Activated CD8-positive, alpha-beta memory T cell treated with anti-CD3 and anti-CD28 coated beads, Interleukin-2, amount 50 U/mL, for 48 hours (primary cell): Measurements from ENCODE around the gene SWAP70.
"Not testable (repeated sequence)": the region's sequence is repeated elsewhere in the genome, so short reads cannot be mapped to it uniquely, and the experiment has no call there.

ENCODE experiments used
- DNase-seq: peaks from one replicate; pipeline ENCODE4 v3.0.0-alpha.2; 2020

Gene SWAP70

DNA sequence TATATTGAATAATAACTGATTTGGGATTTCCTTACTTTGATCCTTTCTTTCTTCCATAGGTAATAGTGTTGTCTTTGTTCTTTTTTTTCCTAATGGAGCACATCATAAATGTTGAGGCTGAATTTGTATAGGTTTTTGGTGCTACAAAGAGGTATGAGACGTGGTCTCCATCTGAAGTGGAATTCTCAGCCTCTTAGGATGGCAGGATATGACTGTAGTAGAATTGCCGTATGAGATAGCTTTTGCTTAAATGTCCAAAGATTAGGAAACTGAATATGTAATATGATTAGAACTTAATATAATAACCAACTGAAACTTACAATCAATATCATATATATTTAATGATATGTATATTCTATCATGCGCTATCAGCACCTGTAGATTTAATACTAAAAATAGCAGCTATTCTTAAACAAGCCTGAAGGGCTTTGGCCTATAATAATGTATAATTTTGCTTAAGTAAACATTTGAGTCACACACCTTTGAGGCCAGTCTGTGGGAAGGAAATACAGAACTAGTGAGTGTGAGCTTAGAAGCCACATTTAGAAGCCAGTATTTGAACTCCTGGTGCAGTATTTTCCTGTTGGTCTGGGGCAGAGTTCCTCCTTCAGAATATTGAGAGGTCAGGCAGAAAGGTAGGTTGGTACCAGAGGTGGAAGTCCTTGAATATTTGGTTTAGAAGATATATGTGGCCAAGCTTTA is 62.6 kb downstream of the SWAP70 start:
- no peak for DNase-seq

DNA sequence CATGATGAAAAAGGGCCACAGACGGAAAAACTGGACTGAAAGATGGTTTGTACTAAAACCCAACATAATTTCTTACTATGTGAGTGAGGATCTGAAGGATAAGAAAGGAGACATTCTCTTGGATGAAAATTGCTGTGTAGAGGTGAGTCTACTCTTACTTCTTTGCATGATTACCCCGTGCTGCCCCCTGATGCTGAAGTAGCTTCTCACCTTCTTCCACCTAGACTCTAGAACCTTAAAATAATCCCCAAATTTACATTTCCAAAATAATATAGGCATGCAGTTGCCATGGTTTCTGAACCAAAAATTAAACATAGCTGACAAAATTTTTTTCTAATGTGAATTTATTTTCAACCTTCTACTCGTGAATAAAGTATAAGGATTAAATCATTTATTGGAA is 64.2 kb downstream of the SWAP70 start:
- no peak for DNase-seq

DNA sequence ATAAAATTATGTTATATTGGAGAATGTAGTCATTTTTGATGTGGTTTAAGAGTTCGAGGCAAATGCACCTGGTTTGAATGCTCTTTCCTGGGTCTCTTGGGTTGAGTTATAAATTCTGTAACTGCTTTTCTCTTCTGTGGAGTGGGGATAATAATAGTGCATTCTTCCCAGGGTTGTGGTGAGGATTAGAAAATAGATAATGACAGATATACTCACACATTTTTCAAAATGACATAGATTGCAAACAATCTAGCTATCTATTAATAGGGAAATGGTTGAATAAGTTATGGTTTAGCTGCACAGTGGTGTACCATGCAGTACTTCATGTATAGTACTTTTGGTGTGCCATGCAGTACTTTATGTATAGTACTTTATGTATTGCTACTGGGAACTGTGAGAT is 67.4 kb downstream of the SWAP70 start:
- no peak for DNase-seq

DNA sequence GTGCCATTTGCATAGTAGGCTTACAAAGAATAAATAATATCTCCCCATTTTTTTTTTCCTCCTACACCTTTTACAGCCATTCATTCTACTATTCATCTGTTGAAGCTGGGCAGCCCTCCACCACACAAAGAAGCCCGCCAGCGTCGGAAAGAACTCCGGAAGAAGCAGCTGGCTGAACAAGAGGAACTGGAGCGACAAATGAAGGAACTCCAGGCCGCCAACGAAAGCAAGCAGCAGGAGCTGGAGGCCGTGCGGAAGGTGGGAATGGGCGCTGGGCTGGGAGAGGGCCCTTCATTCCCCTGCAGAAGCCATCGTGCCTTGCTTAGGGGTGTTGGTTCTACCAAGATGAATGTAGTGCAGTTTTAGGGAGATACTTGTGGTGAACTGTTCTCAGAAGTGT is 68.6 kb downstream of the SWAP70 start:
- no peak for DNase-seq

DNA sequence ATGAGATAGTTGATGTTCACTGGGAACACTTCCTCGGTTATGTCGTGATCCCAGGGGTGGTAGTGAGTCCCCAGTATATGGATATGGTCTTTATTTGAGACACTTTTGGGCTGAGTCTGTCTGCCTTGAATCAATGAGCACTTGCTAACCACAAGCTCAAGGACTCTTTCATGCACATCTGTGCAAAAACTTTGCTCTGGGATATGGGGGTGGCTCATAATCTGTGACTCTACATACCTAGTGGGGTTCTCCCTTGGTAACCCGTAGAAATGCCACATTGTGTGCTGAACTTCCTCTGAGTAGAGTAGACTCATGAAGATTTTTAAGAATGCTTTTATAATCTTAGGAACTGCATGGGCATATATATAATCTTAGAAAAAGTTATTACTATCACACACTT is 69.3 kb downstream of the SWAP70 start:
- no peak for DNase-seq

DNA sequence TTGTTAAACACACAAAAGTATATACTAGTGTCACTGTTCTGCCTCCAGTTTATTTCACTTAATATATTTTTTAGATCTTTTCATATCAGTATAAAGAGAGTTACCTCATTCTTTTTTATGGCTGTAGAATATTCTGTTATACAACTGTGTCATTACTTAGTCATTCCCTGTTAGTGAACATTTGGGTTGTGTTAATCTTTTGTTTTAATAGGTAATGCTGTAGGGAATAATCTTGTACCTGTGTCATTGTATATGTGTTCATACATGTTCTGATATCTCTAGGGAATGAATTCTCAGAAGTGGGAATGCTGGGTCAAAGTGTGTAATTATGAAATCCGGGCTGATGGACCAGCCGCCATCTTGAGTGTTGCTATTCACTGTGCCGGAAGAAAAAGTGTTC is 71.4 kb downstream of the SWAP70 start:
- no peak for DNase-seq

DNA sequence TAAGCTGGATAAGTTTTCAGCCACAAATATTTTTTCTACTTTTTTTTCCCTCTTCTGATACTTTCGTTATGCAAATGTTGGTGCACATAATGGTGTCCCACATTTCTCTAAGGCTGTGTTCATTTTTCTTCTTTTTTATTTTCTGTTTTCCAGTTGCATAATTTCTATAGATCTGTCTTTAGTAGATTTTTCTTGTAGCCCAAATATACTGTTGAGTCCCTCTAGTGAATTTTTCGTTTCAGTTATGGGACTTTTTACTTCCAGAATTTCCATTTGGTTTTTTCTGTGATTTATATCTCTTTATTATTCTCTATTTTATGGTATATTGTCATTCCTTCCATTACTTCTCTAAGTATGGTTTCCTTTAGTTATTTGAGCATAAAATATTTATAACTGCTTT is 72.0 kb downstream of the SWAP70 start:
- DNase-seq: no peak

DNA sequence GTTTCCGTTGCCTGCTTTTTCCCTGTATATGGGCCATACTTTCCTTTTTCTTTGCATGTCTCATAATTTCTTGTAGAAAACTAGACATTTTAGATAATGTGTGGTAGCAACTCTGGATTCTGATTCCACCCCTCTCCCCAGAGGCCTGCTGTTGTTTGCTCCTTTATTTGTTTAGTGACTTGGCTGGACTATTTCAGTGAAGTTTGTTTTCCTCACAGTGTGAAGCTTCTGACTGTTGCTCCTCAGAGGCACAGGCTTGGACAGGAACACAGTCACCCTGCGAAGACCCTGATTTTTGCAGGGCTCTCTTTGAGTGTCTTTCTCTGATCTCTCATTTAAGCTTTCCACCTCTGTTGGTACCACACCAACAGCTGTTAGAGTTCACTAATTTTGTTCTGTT is 72.5 kb downstream of the SWAP70 start:
- no peak for DNase-seq

DNA sequence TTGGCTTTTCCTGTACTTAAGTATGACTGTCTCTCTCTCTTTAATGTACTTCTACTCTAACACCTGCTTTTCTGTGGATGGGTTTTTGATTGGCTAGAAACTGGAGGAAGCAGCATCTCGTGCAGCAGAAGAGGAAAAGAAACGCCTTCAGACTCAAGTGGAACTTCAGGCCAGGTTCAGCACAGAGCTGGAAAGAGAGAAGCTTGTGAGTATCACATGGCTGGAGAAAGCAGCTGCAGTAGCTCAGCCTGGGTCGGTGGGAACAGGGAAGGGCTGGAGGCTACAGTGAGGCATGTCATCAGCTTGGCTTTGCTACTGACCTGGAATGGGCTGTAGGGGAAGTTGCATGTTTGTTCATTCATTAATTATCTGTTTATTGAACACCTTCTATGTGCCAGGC is 74.2 kb downstream of the SWAP70 start:
- no peak for DNase-seq

DNA sequence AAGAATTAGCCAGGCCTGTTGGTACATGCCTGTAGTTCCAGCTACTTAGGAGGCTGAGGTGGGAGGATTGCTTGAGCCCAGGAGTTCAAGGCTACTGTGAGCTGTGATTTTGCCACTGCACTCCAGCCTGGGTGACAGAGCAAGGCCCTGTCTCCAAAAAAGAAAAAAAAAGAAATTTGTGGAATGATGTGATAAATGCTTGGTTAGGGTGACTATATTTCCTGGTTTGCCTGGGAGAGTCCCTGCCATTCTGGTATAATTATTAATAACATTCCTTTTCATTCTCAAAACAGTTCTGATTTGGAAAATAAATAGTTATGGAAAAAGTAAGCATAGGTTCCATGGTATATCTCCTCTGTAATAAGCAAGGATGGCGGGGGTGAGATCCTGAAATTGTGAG is 74.8 kb downstream of the SWAP70 start:
- DNase-seq: no peak

DNA sequence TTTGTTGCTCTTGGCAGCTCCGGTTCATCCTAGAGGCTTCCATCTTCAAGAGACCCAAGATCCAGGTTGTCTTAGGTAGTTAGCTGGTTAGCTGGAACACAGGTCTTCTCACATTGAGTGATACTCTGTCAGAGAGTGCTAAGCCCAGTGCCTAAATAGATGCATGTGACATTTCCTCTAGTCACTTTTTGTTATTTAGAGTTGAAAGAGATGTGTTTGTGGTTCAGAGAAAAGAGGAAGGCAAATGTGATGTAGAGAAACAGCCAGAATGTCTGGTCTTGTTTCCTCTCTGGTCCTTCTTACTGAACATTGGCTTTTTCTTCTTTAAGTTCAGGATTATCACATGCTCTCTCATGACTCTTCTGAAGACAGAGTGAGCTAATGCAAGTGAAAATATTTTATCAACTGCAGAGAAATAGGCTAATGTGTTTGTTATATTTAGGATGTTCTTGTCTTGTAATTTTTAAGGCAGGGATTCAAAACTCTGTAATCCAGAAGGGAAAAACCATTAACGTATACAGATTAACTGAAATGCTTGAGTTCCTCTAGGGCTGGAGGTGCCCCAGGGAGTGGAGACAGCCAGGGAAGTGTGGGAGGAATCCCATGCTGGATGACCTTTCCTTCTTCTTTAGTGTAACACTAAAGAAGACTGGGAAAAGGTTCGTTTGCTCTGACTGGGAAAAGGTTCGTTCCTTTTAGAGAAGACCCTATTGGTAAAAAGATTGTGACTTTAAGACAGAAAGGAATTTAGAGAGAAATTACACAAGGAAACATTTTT is 75.4 kb downstream of the SWAP70 start:
- DNase-seq: no peak

DNA sequence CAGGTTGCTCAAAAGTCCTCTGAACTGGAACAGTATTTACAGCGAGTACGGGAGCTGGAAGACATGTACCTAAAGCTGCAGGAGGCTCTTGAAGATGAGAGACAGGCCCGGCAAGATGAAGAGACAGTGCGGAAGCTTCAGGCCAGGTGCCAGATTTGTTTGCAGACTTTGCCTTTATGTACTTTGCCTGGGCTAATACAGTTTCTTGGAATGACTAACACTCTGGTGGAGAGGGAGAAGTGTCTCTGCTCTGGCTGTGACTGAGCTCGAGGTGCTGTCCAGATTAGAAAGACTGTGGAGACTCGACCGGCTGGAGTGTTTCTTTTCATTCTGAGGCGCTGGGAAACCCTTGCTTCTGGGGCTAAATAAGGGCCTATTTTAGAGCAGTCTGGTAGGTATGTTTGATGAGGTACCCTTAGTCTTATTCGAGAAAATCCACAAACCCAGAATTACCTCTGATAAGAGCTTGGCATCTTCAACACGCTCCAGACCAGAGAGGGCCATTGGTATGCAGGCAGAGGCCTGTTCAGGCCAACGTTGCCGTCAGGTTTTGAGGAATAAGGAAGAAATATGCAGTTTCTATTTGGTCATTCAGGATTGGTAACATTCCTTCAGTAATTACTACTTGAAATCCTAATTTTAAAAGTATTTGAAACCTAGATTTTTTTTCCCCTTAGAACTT is 76.5 kb downstream of the SWAP70 start:
- DNase-seq: no peak

DNA sequence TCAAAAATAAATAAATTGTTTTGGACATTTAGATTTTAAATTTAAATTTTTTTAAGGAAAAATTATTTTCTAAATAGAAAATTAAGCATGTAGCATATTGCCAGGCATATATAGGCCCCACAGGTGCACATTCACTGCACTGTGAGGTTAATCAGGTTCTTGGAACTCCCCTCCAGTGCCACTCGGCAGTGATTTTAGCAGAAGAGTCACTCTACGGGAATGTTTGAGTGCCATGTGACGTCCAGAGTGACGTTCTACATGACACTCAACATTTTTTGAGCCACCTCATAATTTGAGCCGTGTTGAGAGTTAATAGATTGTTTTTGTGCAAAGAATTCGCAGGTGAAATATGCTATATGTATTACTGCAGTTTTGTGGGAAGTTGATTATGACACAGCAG is 77.4 kb downstream of the SWAP70 start:
- DNase-seq: no peak

DNA sequence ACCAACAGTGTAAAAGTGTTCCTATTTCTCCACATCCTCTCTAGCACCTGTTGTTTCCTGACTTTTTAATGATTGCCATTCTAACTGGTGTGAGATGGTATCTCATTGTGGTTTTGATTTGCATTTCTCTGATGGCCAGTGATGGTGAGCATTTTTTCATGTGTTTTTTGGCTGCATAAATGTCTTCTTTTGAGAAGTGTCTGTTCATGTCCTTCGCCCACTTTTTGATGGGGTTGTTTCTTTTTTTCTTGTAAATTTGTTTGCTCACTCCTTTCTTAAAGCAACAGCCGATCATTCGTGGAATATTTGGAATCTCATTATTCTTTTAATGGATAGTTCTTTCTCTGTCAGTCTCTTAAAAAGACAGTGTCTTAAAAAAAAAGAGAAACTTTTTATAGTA is 79.6 kb downstream of the SWAP70 start:
- DNase-seq: not testable (repeated sequence)

DNA sequence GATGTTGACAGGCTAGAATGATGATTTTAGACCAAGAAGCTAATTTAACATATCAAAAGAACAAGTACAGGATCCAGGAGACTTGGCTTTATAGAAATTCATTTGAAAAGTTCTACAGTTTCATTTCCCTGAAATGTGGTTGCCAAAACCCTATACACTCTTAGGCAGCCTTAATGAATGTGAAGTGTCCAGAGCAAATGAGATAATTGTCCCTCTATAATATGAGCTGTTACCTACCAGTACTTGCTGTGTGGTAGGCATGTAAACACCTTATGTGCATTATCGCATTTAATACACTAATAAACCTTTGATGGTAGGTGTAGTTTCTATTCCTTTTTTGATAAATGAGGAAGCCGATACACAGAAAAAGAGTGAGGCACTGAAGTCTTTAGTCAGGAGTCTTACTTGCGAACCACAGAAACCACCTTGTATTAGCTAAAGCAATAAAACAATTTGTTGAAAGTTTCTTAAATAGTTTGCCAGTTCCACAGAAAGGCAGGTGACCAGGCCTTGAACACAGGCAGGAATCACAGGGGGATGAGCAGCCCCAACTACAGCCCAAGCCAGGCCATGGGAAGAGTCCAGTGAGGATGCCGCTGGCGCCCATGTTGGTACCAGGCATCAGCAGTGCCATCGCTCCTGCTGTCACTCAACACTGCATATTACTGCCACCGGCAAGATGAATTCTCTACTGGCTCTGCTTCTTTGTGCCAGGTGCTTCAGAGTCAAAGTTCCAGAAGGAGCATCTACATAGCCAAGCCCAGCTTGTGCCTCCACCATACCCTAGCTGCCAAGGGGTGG is 81.7 kb downstream of the SWAP70 start:
- no peak for DNase-seq

DNA sequence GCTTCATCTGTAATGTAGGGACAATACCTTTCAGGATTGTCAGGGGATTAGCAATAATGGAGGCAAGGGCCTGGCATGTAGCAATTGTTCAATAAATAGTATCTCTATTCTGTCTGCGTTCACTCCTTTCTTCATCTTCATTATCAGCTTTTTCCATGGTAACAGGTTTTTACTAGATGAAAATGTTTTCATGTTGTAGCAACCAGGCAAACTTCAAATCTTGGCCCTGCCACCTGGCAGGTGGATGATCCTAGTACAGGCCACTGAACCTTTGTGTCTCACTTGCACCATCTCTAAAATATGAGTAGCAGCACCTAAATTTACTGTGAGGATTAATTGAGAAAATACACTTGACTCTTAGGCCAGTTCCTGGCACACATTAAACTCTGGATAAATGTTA is 83.4 kb downstream of the SWAP70 start:
- DNase-seq: no peak

DNA sequence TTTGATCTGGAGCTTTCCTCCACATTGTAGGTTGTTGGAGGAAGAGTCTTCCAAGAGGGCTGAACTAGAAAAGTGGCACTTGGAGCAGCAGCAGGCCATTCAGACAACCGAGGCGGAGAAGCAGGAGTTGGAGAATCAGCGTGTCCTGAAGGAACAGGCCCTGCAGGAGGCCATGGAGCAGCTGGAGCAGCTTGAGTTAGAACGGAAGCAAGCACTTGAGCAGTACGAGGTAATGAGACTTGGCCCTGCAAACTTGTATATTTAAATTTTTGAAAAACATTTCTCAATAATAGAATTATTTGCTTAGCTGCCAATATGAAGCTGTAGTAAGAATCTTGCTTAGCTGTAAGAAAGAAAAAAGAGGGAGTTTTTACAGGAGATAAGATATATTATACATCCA is 84.0 kb downstream of the SWAP70 start:
- no peak for DNase-seq

DNA sequence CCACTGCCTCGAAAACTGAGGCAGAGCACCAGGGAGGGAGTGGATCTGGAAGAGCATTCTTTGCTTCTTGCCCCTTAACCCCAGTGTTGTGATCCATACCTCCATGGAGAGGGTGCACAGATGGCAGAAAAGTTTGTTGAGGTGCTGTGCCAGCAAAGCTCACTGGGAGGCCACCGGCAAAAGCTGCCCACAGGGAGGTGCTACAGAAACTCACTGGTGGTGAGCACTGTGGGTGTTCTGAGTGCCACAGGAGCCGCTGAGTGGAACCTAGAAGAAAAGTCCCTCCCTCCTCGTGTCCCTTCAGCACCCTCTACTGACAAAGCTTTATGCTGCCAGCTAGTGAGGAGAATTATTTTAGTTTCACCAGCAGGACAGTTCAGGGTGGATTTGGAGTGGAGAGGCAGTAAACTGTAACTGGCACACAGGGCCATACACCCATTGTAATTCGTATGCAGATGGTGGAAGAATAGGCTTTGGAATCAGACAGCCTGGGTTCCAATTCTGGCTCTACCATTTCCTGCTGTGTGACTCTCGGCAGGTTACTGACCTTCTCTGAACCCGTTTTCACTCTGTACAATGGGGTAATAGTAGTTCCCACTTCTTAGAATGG is 84.6 kb downstream of the SWAP70 start:
- peak; percentile 75 for DNase-seq

DNA sequence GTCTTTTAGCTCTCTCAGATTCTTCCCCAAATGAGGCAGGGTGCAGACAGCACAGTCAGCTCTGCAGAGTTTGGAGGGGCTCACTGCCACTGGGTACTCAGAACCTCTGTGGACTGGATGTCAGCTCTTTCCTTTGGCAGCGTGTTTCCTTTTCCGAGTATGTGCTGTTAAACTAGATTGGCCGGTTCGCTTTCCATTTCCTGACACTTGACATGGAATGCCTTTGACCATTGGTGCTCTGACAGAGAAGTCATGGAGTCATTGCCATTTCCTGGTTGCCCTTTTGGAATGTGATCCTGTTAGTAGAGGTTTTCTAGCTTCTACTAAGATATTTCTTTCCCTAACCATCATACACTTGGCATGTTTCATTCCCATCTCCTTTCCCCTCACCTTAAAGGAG is 86.7 kb downstream of the SWAP70 start:
- DNase-seq: no peak

DNA sequence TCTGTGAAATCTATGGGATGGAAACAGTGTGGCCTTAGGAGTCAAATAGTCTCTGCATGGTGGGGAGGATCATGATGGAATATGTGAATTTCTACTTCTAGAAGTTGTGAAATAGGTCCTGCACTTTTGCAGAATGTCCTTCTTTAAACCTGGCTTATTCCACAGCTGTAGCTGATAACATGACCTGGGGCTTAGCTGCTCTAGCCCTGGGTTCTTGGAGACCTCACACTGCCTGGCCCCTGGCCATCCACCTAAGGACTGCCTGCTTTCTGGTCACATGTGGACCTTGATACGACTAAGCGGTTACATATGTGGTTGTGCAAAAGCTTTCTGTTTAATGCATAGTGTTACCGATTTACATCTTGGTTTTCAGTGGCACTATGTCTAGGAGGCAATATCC is 88.2 kb downstream of the SWAP70 start:
- DNase-seq: no peak

DNA sequence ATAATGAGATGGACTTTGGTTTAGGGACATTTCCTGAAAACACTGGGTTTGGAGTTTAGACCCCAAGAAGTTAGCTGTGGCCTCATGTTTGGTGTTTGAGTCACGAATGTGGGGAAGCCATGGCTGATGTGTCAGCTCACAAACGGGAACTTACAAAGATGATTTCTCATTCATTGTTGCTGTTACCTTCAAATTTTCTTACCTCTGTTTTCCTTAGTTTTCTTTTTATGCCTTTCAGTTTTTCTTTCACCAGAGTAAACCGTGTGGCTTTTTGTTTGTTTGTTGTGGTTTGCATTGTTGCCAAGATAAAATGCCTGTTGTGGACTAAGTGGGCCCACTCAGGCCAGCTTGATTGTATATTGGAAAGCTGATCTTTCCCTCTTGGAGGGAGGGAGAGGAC is 89.1 kb downstream of the SWAP70 start:
- DNase-seq: no peak

DNA sequence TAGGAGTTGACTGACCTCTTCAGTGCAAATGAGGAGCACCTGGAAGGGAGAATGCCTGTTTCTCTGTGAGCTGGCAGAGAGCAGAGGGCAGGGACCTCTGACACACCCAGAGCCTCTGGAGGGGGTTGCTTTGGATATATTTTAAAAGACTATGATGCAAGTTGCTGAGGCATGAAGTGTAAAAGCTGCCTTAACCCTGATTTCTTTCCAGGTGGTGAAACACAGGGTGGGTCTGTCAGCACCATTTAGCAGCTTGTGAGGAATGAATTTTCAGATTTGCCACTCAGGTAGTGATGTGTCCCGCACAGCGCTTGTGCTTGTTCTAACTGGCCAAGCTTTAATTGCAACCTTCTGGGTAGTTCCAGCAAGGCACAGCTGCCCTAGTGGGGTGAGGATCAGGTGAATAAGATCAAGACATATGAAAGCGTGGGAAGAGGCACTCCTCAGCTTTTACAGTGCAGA is 90.2 kb downstream of the SWAP70 start:
- DNase-seq: no peak
